GM21737 (cell line): ENCODE data around the gene TIMM22.
A peak's percentile ranks its signal among the peaks of the same experiment; 100 is the strongest.
"Not testable (repeated sequence)": the region's sequence is repeated elsewhere in the genome, so short reads cannot be mapped to it uniquely, and the experiment has no call there.

Source experiments
- ATAC-seq: cut with Tn5 transposase; IDR thresholded peaks from one replicate; pipeline ENCODE4 v1.9.1; 2021; ENCODE audit warnings: mild to moderate bottlenecking, moderate library complexity; ENCODE audit not compliant: unreplicated experiment

Gene TIMM22

GRCh38 chr17:996554-997344 is at the start of gene TIMM22:
TIMM22 (plus strand) TSS chr17:997129; CDS start chr17:997143, 14 bp downstream.
- ATAC-seq = peak; percentile 86

- no peak for ATAC-seq
Measured at GRCh38 chr17:948284-948852, 48.6 kb upstream of the TIMM22 start.

- ATAC-seq = no peak
Measured at GRCh38 chr17:949623-950303, 47.2 kb upstream of the TIMM22 start.

GRCh38 chr17:951325-952132 is 45.4 kb upstream of the TIMM22 start:
- no peak for ATAC-seq

GRCh38 chr17:952592-952991 is 44.3 kb upstream of the TIMM22 start:
- not testable (repeated sequence) for ATAC-seq

- ATAC-seq = no peak
Measured at GRCh38 chr17:953767-954166, 43.2 kb upstream of the TIMM22 start.

GRCh38 chr17:954431-955164 is 42.3 kb upstream of the TIMM22 start:
- ATAC-seq = no peak

- ATAC-seq = no peak
Measured at GRCh38 chr17:956905-957304, 40.0 kb upstream of the TIMM22 start.

GRCh38 chr17:957856-958421 is 39.0 kb upstream of the TIMM22 start:
- no peak for ATAC-seq

GRCh38 chr17:958712-959451 is 38.0 kb upstream of the TIMM22 start:
- no peak for ATAC-seq

GRCh38 chr17:962166-962565 is 34.8 kb upstream of the TIMM22 start:
- no peak for ATAC-seq

- ATAC-seq = no peak
Measured at GRCh38 chr17:962670-963069, 34.3 kb upstream of the TIMM22 start.

- no peak for ATAC-seq
Measured at GRCh38 chr17:964876-965275, 32.1 kb upstream of the TIMM22 start.

- ATAC-seq = no peak
Measured at GRCh38 chr17:965311-965989, 31.5 kb upstream of the TIMM22 start.

- ATAC-seq = no peak
Measured at GRCh38 chr17:967122-967521, 29.8 kb upstream of the TIMM22 start.

- no peak for ATAC-seq
Measured at GRCh38 chr17:968812-969730, 27.9 kb upstream of the TIMM22 start.

- ATAC-seq = no peak
Measured at GRCh38 chr17:969811-970355, 27.0 kb upstream of the TIMM22 start.

GRCh38 chr17:970364-970763 is 26.6 kb upstream of the TIMM22 start:
- ATAC-seq = no peak
